ENCODE data around the gene BIRC6.
"Not testable (repeated sequence)": the region's sequence is repeated elsewhere in the genome, so short reads cannot be mapped to it uniquely, and the experiment has no call there.

DNA sequence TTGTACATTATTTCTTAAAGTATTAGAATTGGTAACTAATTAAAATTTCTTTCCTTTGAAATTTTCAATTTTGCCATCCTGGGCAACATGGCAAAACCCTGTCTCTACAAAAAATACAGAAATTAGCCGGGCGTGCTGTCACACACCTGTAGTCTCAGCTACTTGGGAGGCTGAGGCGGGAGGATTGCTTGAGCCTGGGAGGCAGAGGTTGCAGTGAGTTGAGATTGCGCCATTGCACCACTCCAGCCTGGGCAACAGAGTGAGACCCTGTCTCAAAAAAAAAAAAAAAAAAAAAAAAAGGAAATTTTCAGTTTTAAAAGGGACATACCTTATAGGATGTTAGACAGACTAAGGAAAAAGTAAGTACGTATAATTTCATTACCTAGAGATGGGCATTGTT, 14.1 kb downstream of the BIRC6 start:
- TF ChIP-seq, protein P1, sequence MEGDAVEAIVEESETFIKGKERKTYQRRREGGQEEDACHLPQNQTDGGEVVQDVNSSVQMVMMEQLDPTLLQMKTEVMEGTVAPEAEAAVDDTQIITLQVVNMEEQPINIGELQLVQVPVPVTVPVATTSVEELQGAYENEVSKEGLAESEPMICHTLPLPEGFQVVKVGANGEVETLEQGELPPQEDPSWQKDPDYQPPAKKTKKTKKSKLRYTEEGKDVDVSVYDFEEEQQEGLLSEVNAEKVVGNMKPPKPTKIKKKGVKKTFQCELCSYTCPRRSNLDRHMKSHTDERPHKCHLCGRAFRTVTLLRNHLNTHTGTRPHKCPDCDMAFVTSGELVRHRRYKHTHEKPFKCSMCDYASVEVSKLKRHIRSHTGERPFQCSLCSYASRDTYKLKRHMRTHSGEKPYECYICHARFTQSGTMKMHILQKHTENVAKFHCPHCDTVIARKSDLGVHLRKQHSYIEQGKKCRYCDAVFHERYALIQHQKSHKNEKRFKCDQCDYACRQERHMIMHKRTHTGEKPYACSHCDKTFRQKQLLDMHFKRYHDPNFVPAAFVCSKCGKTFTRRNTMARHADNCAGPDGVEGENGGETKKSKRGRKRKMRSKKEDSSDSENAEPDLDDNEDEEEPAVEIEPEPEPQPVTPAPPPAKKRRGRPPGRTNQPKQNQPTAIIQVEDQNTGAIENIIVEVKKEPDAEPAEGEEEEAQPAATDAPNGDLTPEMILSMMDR (IDR thresholded peaks at IDR 0.05): not testable (repeated sequence)
- TF ChIP-seq POLR2A (IDR thresholded peaks at IDR 0.05): not testable (repeated sequence)
